ENCODE results near the gene PRODH.
"Not testable (repeated sequence)": the region's sequence is repeated elsewhere in the genome, so short reads cannot be mapped to it uniquely, and the experiment has no call there.

PRODH gene

GRCh38 chr22:18896037-18896657, 39.9 kb downstream of the PRODH start:
- not testable (repeated sequence) for DNase-seq

GRCh38 chr22:18893775-18894174, 42.3 kb downstream of the PRODH start:
- not testable (repeated sequence) for DNase-seq

- DNase-seq = not testable (repeated sequence)
These were observed 45.4 kb downstream of the PRODH start for GRCh38 chr22:18890510-18891192.

- DNase-seq = no peak
These were observed 48.0 kb downstream of the PRODH start for GRCh38 chr22:18888115-18888514.

GRCh38 chr22:18884465-18884864, 51.6 kb downstream of the PRODH start:
- not testable (repeated sequence) for DNase-seq

GRCh38 chr22:18881260-18881659, 54.8 kb downstream of the PRODH start:
- peak; percentile 19 for DNase-seq
